Endothelial cell (in vitro differentiated cells): Measurements from ENCODE around the gene MBOAT1. TPM values are rescaled to one million over a fixed set of nuclear protein-coding genes. Genes with fewer than 3 reads are reported as not detected.

Experiments used
- DNase-seq: peaks from one replicate; pipeline ENCODE4 v3.0.0; 2021; ENCODE audit warnings: low spot score
- H3K27ac Mint-ChIP-seq: one replicate; pipeline ENCODE4 v1.8.0; 2021; ENCODE audit warnings: mixed read lengths, inconsistent platforms; ENCODE audit not compliant: unreplicated experiment
- H3K27me3 Mint-ChIP-seq: one replicate; pipeline ENCODE4 v1.8.0; 2021; ENCODE audit warnings: mild to moderate bottlenecking, moderate library complexity, mixed read lengths, inconsistent platforms; ENCODE audit not compliant: unreplicated experiment
- H3K36me3 Mint-ChIP-seq: one replicate; pipeline ENCODE4 v1.8.0; 2021; ENCODE audit warnings: mild to moderate bottlenecking, low read depth, mixed read lengths, inconsistent platforms; ENCODE audit not compliant: unreplicated experiment
- H3K4me1 Mint-ChIP-seq: one replicate; pipeline ENCODE4 v1.8.0; 2021; ENCODE audit warnings: mild to moderate bottlenecking, mixed read lengths, inconsistent platforms; ENCODE audit not compliant: unreplicated experiment
- H3K4me3 Mint-ChIP-seq: one replicate; pipeline ENCODE4 v1.8.0; 2021; ENCODE audit warnings: mild to moderate bottlenecking, mixed read lengths, inconsistent platforms; ENCODE audit not compliant: unreplicated experiment
- H3K9me3 Mint-ChIP-seq: one replicate; pipeline ENCODE4 v1.8.0; 2021; ENCODE audit warnings: mixed read lengths, inconsistent platforms; ENCODE audit not compliant: unreplicated experiment
- CTCF ChIP-seq: fragments of 200-600 bp; sonication (generic); IDR thresholded peaks from one replicate; pipeline ENCODE4 v1.5.0; 2021; ENCODE audit warnings: antibody characterized with exemption; ENCODE audit not compliant: unreplicated experiment
- total RNA-seq: library from RNA; stranded (reverse); fragmentation: NEBNext Ultra II Directional; extraction: Animal tissue kit (Norgen Biotek cat#: 25700); gene quantifications from one replicate; pipeline ENCODE4 v1.2.1, GENCODE V29; 2021; ENCODE audit not compliant: unreplicated experiment

MBOAT1 gene
- total RNA-seq, 1 donor from 2014 or later, result 10.7 TPM

DNA sequence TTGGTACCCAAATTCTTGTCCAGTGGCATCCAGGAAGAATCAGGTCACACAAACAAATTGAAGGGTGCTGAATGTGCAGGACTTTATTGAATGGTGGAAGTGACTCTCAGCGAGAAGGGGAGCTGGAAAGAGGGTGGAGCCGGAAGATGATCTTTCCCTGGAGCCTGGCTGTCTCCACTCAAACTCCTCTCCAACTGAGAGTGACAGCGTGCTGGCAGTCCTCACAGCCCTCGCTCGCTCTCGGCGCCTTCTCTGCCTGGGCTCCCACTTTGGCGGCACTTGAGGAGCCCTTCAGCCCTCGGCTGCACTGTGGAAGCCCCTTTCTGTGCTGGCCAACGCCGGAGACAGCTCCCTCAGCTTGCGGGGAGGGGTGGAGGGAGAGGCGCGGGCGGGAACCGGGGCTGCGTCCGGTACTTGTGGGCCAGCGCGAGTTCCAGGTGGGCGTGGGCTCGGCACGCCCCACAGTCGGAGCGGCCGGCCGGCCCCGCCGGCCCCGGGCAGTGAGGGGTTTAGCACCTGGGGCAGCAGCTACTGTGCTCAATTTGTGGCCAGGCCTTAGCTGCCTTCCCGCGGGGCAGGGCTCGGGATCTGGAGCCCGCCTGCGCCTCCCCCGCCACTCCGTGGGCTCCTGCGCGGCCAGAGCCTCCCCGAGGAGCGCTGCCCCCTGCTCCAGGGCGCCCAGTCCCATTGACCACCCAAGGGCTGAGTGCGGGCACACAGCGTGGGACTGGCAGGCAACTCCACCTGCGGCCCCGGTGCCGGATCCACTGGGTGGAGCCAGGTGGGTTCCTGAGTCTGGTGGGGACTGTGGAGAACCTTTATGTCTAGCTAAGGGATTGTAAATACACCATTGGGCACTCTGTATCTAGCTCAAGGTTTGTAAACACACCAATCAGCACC lies 26.7 kb upstream of the MBOAT1 start:
- no peak overlapping the region for H3K27ac Mint-ChIP-seq
- H3K4me1 Mint-ChIP-seq, result no peaks in the 10 kb centered on the region
- H3K36me3 Mint-ChIP-seq, result peaks cover 2% of the 10 kb centered on the region
- no peak overlapping the region for H3K4me3 Mint-ChIP-seq
- no peak for DNase-seq
- H3K27me3 Mint-ChIP-seq, result peaks cover 2% of the 10 kb centered on the region
- no peaks in the 10 kb centered on the region for H3K9me3 Mint-ChIP-seq
- TF ChIP-seq CTCF, result no peak

GRCh38 chr6:20237677-20238460 lies 25.6 kb upstream of the MBOAT1 start:
- Mint-ChIP-seq H3K27me3 (no peaks in the 10 kb centered on the region), H3K36me3 (peaks cover 4% of the 10 kb centered on the region), H3K4me1 (no peaks in the 10 kb centered on the region), H3K4me3 (no peak overlapping the region), H3K27ac (no peak overlapping the region), H3K9me3 (no peaks in the 10 kb centered on the region)
- no peak for DNase-seq
- no peak for TF ChIP-seq CTCF

DNA sequence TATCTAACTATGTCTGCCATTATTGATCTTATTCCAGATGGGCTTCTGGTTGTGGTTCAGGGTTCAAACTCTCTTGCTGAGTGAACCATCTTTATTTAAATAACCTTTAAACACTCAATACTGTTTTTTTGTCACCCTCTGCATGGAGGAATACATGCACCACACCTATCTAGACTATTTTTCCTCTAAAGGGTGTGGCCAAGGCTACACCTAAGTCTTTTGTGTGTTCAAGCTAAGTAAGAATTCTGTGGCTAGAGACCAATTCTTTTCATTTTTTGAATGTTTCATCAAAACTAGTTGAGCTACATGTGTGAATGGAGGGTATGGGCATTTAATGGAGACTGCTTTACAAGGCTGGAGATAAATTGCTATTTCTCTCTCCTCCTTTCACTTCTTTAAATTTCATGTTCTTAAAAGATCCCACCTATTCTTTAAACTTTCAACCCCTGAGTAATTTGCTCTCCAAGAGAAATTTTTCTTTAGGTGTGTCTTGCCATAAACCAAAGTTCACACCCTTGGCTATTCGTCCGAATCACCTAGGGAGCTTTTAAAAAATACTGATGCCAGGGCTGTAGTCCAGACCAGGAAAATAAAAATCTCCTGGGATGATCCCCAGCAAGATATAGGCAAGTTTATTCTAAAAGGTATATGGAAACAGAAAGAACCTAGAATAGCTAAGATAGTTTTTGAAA lies 24.8 kb upstream of the MBOAT1 start:
- no peak overlapping the region for H3K4me3 Mint-ChIP-seq
- DNase-seq, result no peak
- H3K27me3 Mint-ChIP-seq, result peaks cover 2% of the 10 kb centered on the region
- no peaks in the 10 kb centered on the region for H3K4me1 Mint-ChIP-seq
- TF ChIP-seq CTCF, result no peak
- H3K9me3 Mint-ChIP-seq, result no peaks in the 10 kb centered on the region
- H3K27ac Mint-ChIP-seq, result no peak overlapping the region
- peaks cover 4% of the 10 kb centered on the region for H3K36me3 Mint-ChIP-seq

DNA sequence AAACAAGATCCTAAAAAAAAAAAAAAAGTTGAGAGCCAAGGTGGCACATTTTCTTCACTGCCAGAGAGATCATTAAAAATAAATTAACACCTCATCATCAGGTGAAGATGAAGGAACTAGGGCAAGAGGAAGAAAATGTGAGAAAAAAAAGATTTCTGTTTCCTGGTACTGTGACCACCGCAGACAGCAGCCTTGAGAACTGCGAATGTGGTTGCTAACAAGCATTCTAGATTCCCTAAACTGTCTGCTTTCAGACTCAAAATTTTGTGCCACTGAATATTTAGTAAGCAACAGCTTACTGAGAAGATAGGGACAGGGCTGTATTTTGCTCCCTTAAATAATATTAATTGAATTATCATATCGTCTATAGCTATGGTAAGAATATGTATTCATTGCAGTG lies 24.1 kb upstream of the MBOAT1 start:
- Mint-ChIP-seq H3K27ac (no peak overlapping the region), H3K4me1 (no peaks in the 10 kb centered on the region), H3K4me3 (no peak overlapping the region), H3K27me3 (peaks cover 2% of the 10 kb centered on the region), H3K36me3 (peaks cover 4% of the 10 kb centered on the region), H3K9me3 (no peaks in the 10 kb centered on the region)
- TF ChIP-seq CTCF, result no peak
- no peak for DNase-seq
